Ascending aorta (tissue), 2 donors: Measurements from ENCODE around the gene PCNX2. TPM values are rescaled to one million over a fixed set of nuclear protein-coding genes. Genes with fewer than 3 reads are reported as not detected.
"Not testable (repeated sequence)": the region's sequence is repeated elsewhere in the genome, so short reads cannot be mapped to it uniquely, and the experiment has no call there.

Experiments
- DNase-seq, 2 donors: peaks; one replicate each; pipeline ENCODE4 v3.0.0-alpha.2; 2019; ENCODE audit warnings: low spot score in 2 of 2
- H3K27ac ChIP-seq, 2 donors: fragments of 200-600 bp; sonication (generic); one replicate each; pipeline ENCODE4 v1.5.1; 2016 to 2017; ENCODE audit warnings: mild to moderate bottlenecking in 1 of 2
- H3K27me3 ChIP-seq: fragments of 200-600 bp; sonication (generic); one replicate; pipeline ENCODE4 v1.5.1; 2017
- H3K36me3 ChIP-seq, 2 donors: fragments of 200-600 bp; sonication (generic); one replicate each; pipeline ENCODE4 v1.5.1; 2016
- H3K4me1 ChIP-seq, 2 donors: fragments of 200-600 bp; sonication (generic); one replicate each; pipeline ENCODE4 v1.5.1; 2016 to 2017; ENCODE audit warnings: mild to moderate bottlenecking in 1 of 2
- H3K4me3 ChIP-seq, 2 donors: fragments of 200-600 bp; sonication (generic); one replicate each; pipeline ENCODE4 v1.5.1; 2016 to 2017; ENCODE audit warnings: mild to moderate bottlenecking in 1 of 2
- H3K9me3 ChIP-seq, 2 donors: fragments of 200-600 bp; sonication (generic); one replicate each; pipeline ENCODE4 v1.5.1; 2016
- CTCF ChIP-seq, 3 experiments: fragments of 200-600 bp in 2 of 3; fragments of 450-650 bp in 1 of 3; sonication (generic) in 2 of 3; IDR thresholded peaks; one replicate each; pipeline ENCODE4 v1.5.1; 2016 to 2019; ENCODE audit warnings: antibody characterized with exemption in 3 of 3, mild to moderate bottlenecking in 1 of 3, moderate library complexity in 1 of 3
- intact Hi-C: fragments of 100-400 bp; cut with DNase I; formaldehyde crosslinking; loops from one replicate; pipeline ENCODE4 v1.15.1; 2023
- total RNA-seq: library from RNA; depleted of rRNA; stranded (reverse); fragments of >200 nt; gene quantifications from one replicate; pipeline ENCODE4 v1.1.0, GENCODE V29; 2016

The PCNX2 gene
- total RNA-seq, 1 donor from 2014 or later = 13.6 TPM

DNA sequence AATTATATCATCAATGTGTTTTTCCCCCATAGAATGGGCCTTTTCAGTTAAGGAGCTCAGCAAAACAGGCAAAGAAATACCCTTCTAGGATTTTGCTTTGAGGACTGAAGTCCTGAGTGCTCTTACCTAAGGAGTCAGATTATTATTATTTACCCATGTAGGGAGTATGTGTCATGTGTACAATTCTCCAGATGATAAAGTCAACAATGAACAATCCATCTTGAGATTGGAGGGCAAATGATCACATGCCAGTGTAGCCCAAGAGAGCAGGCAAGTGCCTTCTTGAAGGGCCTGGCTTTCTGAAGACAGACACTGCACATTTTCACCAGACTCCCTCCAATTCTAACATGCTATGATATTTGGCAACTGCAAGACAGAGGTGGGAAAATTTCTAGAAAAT lies 159.7 kb downstream of the PCNX2 start:
- Histone ChIP-seq H3K4me3 (no peak overlapping the region), H3K4me1 (no peaks in the 10 kb centered on the region), H3K9me3 (no peaks in the 10 kb centered on the region), H3K36me3 (no peaks in the 10 kb centered on the region), H3K27me3 (no peaks in the 10 kb centered on the region), H3K27ac (no peak overlapping the region)
- no peak for DNase-seq
- TF ChIP-seq CTCF (IDR thresholded peaks at IDR 0.05) = no peak
- intact Hi-C loops = no loop called here

DNA sequence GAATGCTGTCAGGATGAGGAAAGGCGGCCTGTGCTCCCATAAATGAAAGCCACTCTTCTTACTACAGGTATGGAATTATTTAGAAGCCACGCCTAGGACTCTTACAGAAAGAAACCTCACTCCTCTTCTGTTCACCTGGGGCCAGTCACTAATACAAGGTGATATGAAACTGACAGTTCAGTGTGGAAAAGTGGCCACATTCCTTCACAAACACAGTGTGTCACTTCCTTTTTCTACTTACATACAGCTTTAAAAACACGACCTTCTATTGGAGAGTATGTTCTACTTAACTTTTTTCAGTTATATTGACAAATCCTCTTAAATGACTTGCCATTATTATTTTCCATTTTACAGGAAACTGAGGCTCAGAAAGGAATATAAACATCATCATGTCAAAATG lies 163.1 kb downstream of the PCNX2 start:
- no peaks in the 10 kb centered on the region for H3K27me3 ChIP-seq
- H3K9me3 ChIP-seq = no peaks in the 10 kb centered on the region
- TF ChIP-seq CTCF (IDR thresholded peaks at IDR 0.05) = no peak
- intact Hi-C loops = no loop called here
- no peak for DNase-seq
- no peak overlapping the region for H3K27ac ChIP-seq
- peaks cover 0 to 2% of the 10 kb centered on the region in 2 donors for H3K36me3 ChIP-seq
- no peak overlapping the region for H3K4me3 ChIP-seq
- no peaks in the 10 kb centered on the region for H3K4me1 ChIP-seq

- H3K9me3 ChIP-seq, H3K27ac ChIP-seq, H3K27me3 ChIP-seq, H3K36me3 ChIP-seq, DNase-seq, H3K4me3 ChIP-seq, H3K4me1 ChIP-seq, intact Hi-C loops: not testable (repeated sequence)
Measured at GRCh38 chr1:233129031-233129430, 166.5 kb downstream of the PCNX2 start.

GRCh38 chr1:233127157-233127556 lies 168.4 kb downstream of the PCNX2 start:
- intact Hi-C loops = no loop called here
- peaks cover 0 to 2% of the 10 kb centered on the region in 2 donors for H3K36me3 ChIP-seq
- TF ChIP-seq CTCF (IDR thresholded peaks at IDR 0.05) = no peak
- no peaks in the 10 kb centered on the region for H3K27me3 ChIP-seq
- H3K4me1 ChIP-seq = no peaks in the 10 kb centered on the region
- DNase-seq = no peak
- H3K9me3 ChIP-seq = no peaks in the 10 kb centered on the region
- H3K27ac ChIP-seq = no peak overlapping the region
- H3K4me3 ChIP-seq = no peak overlapping the region

GRCh38 chr1:233122779-233123178 lies 172.7 kb downstream of the PCNX2 start:
- Histone ChIP-seq H3K27ac (no peak overlapping the region), H3K4me1 (no peaks in the 10 kb centered on the region), H3K9me3 (no peaks in the 10 kb centered on the region), H3K36me3 (no peaks in the 10 kb centered on the region), H3K27me3 (no peaks in the 10 kb centered on the region), H3K4me3 (no peak overlapping the region)
- intact Hi-C loops = no loop called here
- TF ChIP-seq CTCF (IDR thresholded peaks at IDR 0.05) = no peak
- DNase-seq = no peak

- Histone ChIP-seq H3K27ac (no peak overlapping the region), H3K4me3 (no peak overlapping the region), H3K27me3 (no peaks in the 10 kb centered on the region), H3K4me1 (no peaks in the 10 kb centered on the region), H3K36me3 (no peaks in the 10 kb centered on the region), H3K9me3 (no peaks in the 10 kb centered on the region)
- intact Hi-C loops = no loop called here
- no peak for DNase-seq
- TF ChIP-seq CTCF (IDR thresholded peaks at IDR 0.05) = no peak
Measured at GRCh38 chr1:233121947-233122559, 173.5 kb downstream of the PCNX2 start.
